ENCODE results near the gene CNGA4. TPM values are rescaled to one million over a fixed set of nuclear protein-coding genes. Genes with fewer than 3 reads are reported as not detected.

CNGA4 gene
- not detected in 2 replicates for total RNA-seq

GRCh38 chr11:6238902-6239301, at the start of gene CNGA4:
TSS of gene CNGA4 (plus strand) at chr11:6239089. CDS start at chr11:6239207, 118 bp downstream.

GRCh38 chr11:6199174-6199810, 39.6 kb upstream of the CNGA4 start, which contains the start of gene OR52W1:
TSS of gene OR52W1 (plus strand) at chr11:6199224. CDS start at chr11:6199224, 0 bp downstream.

GRCh38 chr11:6205366-6205765, 33.5 kb upstream of the CNGA4 start, which contains the start of gene C11orf42:
TSS of gene C11orf42 (plus strand) at chr11:6205557. CDS start at chr11:6205616, 59 bp downstream.

GRCh38 chr11:6234387-6235107, 4.3 kb upstream of the CNGA4 start, which contains the start of gene FHIP1B:
TSS of gene FHIP1B (minus strand) at chr11:6234636. CDS start at chr11:6224516, 10,120 bp downstream.

Other genes with a start within 250 kb of the CNGA4 start
- gene OR56A4, start 232.1 kb upstream of the CNGA4 start, total RNA-seq = not detected in 2 replicates
- not detected in 2 replicates for gene OR56A1, start 208.3 kb upstream of the CNGA4 start, total RNA-seq
- gene OR56B4, start 131.4 kb upstream of the CNGA4 start, total RNA-seq = not detected in 2 replicates
- not detected in 2 replicates for gene OR52B2, start 68.8 kb upstream of the CNGA4 start, total RNA-seq
- not detected in 2 replicates for gene OR52W1, start 39.9 kb upstream of the CNGA4 start, total RNA-seq
- gene C11orf42, start 33.5 kb upstream of the CNGA4 start, total RNA-seq = not detected in 2 replicates
- gene FHIP1B, start 4.5 kb upstream of the CNGA4 start, total RNA-seq = 8.1 and 14.3 TPM in 2 replicates
- not detected in 2 replicates for gene CCKBR, start 20.7 kb downstream of the CNGA4 start, total RNA-seq
- gene CAVIN3, start 81.4 kb downstream of the CNGA4 start, total RNA-seq = 318 and 495 TPM in 2 replicates
- 58.9 and 73.5 TPM in 2 replicates for gene SMPD1, start 151.4 kb downstream of the CNGA4 start, total RNA-seq
- 28.7 and 40.3 TPM in 2 replicates for gene APBB1, start 180.0 kb downstream of the CNGA4 start, total RNA-seq
- gene HPX, start 201.9 kb downstream of the CNGA4 start, total RNA-seq = 0.49 TPM in 1 of 2 replicates, not detected in the other
- 14.4 and 18.6 TPM in 2 replicates for gene TRIM3, start 234.9 kb downstream of the CNGA4 start, total RNA-seq
- gene ARFIP2, start 242.2 kb downstream of the CNGA4 start, total RNA-seq = 54.3 and 73.7 TPM in 2 replicates
- 17.3 and 34.3 TPM in 2 replicates for gene TIMM10B, start 242.4 kb downstream of the CNGA4 start, total RNA-seq